ENCODE results near the gene GAREM1. TPM values are rescaled to one million over a fixed set of nuclear protein-coding genes. Genes with fewer than 3 reads are reported as not detected.

The GAREM1 gene
- total RNA-seq, 2 donors from 2014 or later, result not detected

- Mint-ChIP-seq H3K27ac (no peak overlapping the region), H3K36me3 (no peaks in the 10 kb centered on the region), H3K4me1 (ENCODE audit: low read depth in 2 of 2) (no peaks in the 10 kb centered on the region), H3K4me3 (no peak overlapping the region), H3K9me3 (no peaks in the 10 kb centered on the region), H3K27me3 (peaks cover 9 to 13% of the 10 kb centered on the region in 2 donors)
- ATAC-seq (no peak), DNase-seq (ENCODE audit: low spot score) (no peak)
These were observed 200.3 kb downstream of the GAREM1 start for GRCh38 chr18:32270341-32270740.

- Mint-ChIP-seq H3K9me3 (no peaks in the 10 kb centered on the region), H3K4me3 (no peak overlapping the region), H3K27me3 (peaks cover 6 to 7% of the 10 kb centered on the region in 2 donors), H3K4me1 (ENCODE audit: low read depth in 2 of 2) (no peaks in the 10 kb centered on the region), H3K36me3 (no peaks in the 10 kb centered on the region), H3K27ac (no peak overlapping the region)
- ATAC-seq, result no peak
- no peak for DNase-seq (ENCODE audit: low spot score)
These were observed 203.2 kb downstream of the GAREM1 start for GRCh38 chr18:32267463-32267862.

- Mint-ChIP-seq H3K4me3 (no peak overlapping the region), H3K4me1 (ENCODE audit: low read depth in 2 of 2) (no peaks in the 10 kb centered on the region), H3K9me3 (no peaks in the 10 kb centered on the region), H3K27ac (no peak overlapping the region), H3K27me3 (peaks cover 8 to 23% of the 10 kb centered on the region in 2 donors), H3K36me3 (no peaks in the 10 kb centered on the region)
- no peak for DNase-seq (ENCODE audit: low spot score)
- ATAC-seq, result no peak
These were observed 206.3 kb downstream of the GAREM1 start for GRCh38 chr18:32264401-32264800.

GRCh38 chr18:32262092-32262491 lies 208.6 kb downstream of the GAREM1 start:
- Mint-ChIP-seq H3K4me3 (no peak overlapping the region), H3K9me3 (no peaks in the 10 kb centered on the region), H3K27ac (no peak overlapping the region), H3K27me3 (peaks cover 19 to 33% of the 10 kb centered on the region in 2 donors), H3K4me1 (ENCODE audit: low read depth in 2 of 2) (no peaks in the 10 kb centered on the region), H3K36me3 (no peaks in the 10 kb centered on the region)
- ATAC-seq (no peak), DNase-seq (ENCODE audit: low spot score) (no peak)

GRCh38 chr18:32261003-32261402 lies 209.7 kb downstream of the GAREM1 start:
- Mint-ChIP-seq H3K4me3 (no peak overlapping the region), H3K4me1 (ENCODE audit: low read depth in 2 of 2) (no peaks in the 10 kb centered on the region), H3K36me3 (no peaks in the 10 kb centered on the region), H3K9me3 (peaks cover 3% of the 10 kb centered on the region), H3K27me3 (peaks cover 26 to 41% of the 10 kb centered on the region in 2 donors), H3K27ac (no peak overlapping the region)
- DNase-seq (ENCODE audit: low spot score) (no peak), ATAC-seq (no peak)

GRCh38 chr18:32259553-32259952 lies 211.1 kb downstream of the GAREM1 start:
- H3K4me3 Mint-ChIP-seq, result no peak overlapping the region
- H3K9me3 Mint-ChIP-seq, result peaks cover 3% of the 10 kb centered on the region
- DNase-seq (ENCODE audit: low spot score) (no peak), ATAC-seq (no peak)
- H3K27ac Mint-ChIP-seq, result no peak overlapping the region
- H3K4me1 Mint-ChIP-seq (ENCODE audit: low read depth in 2 of 2), result no peaks in the 10 kb centered on the region
- peaks cover 23 to 42% of the 10 kb centered on the region in 2 donors for H3K27me3 Mint-ChIP-seq
- no peaks in the 10 kb centered on the region for H3K36me3 Mint-ChIP-seq

- DNase-seq (ENCODE audit: low spot score), result no peak
- ATAC-seq, result no peak
- no peak overlapping the region for H3K4me3 Mint-ChIP-seq
- no peaks in the 10 kb centered on the region for H3K4me1 Mint-ChIP-seq (ENCODE audit: low read depth in 2 of 2)
- H3K27ac Mint-ChIP-seq, result no peak overlapping the region
- no peaks in the 10 kb centered on the region for H3K36me3 Mint-ChIP-seq
- H3K9me3 Mint-ChIP-seq, result peaks cover 3% of the 10 kb centered on the region
- peaks cover 23 to 41% of the 10 kb centered on the region in 2 donors for H3K27me3 Mint-ChIP-seq
These were observed 212.0 kb downstream of the GAREM1 start for GRCh38 chr18:32258558-32259204.

- DNase-seq (ENCODE audit: low spot score) (no peak), ATAC-seq (no peak)
- Mint-ChIP-seq H3K9me3 (peaks cover 3% of the 10 kb centered on the region), H3K4me3 (no peak overlapping the region), H3K27me3 (peaks cover 24 to 45% of the 10 kb centered on the region in 2 donors), H3K36me3 (no peaks in the 10 kb centered on the region), H3K27ac (no peak overlapping the region), H3K4me1 (ENCODE audit: low read depth in 2 of 2) (no peaks in the 10 kb centered on the region)
These were observed 212.5 kb downstream of the GAREM1 start for GRCh38 chr18:32258148-32258547.

GRCh38 chr18:32257084-32257785 lies 213.4 kb downstream of the GAREM1 start:
- Mint-ChIP-seq H3K4me3 (no peak overlapping the region), H3K27ac (no peak overlapping the region), H3K4me1 (ENCODE audit: low read depth in 2 of 2) (no peaks in the 10 kb centered on the region), H3K27me3 (peaks cover 25 to 47% of the 10 kb centered on the region in 2 donors), H3K36me3 (no peaks in the 10 kb centered on the region), H3K9me3 (peaks cover 3% of the 10 kb centered on the region)
- ATAC-seq, result no peak
- DNase-seq (ENCODE audit: low spot score), result no peak

- no peak overlapping the region for H3K27ac Mint-ChIP-seq
- H3K9me3 Mint-ChIP-seq, result peaks cover 3% of the 10 kb centered on the region
- H3K27me3 Mint-ChIP-seq, result peaks cover 22 to 33% of the 10 kb centered on the region in 2 donors
- no peak overlapping the region for H3K4me3 Mint-ChIP-seq
- no peaks in the 10 kb centered on the region for H3K4me1 Mint-ChIP-seq (ENCODE audit: low read depth in 2 of 2)
- H3K36me3 Mint-ChIP-seq, result no peaks in the 10 kb centered on the region
- DNase-seq (ENCODE audit: low spot score) (no peak), ATAC-seq (no peak)
These were observed 215.1 kb downstream of the GAREM1 start for GRCh38 chr18:32255570-32255969.

- H3K9me3 Mint-ChIP-seq, result peaks cover 3% of the 10 kb centered on the region
- H3K4me1 Mint-ChIP-seq (ENCODE audit: low read depth in 2 of 2), result no peaks in the 10 kb centered on the region
- DNase-seq (ENCODE audit: low spot score) (no peak), ATAC-seq (no peak)
- H3K27ac Mint-ChIP-seq, result no peak overlapping the region
- H3K27me3 Mint-ChIP-seq, result peaks cover 17 to 48% of the 10 kb centered on the region in 2 donors
- H3K4me3 Mint-ChIP-seq, result no peak overlapping the region
- no peaks in the 10 kb centered on the region for H3K36me3 Mint-ChIP-seq
These were observed 218.4 kb downstream of the GAREM1 start for GRCh38 chr18:32252141-32252860.

GRCh38 chr18:32251466-32251865 lies 219.2 kb downstream of the GAREM1 start:
- ATAC-seq (no peak), DNase-seq (ENCODE audit: low spot score) (no peak)
- H3K4me3 Mint-ChIP-seq, result no peak overlapping the region
- H3K27ac Mint-ChIP-seq, result no peak overlapping the region
- no peaks in the 10 kb centered on the region for H3K36me3 Mint-ChIP-seq
- H3K9me3 Mint-ChIP-seq, result peaks cover 3% of the 10 kb centered on the region
- H3K4me1 Mint-ChIP-seq (ENCODE audit: low read depth in 2 of 2), result no peaks in the 10 kb centered on the region
- H3K27me3 Mint-ChIP-seq, result peaks cover 16 to 44% of the 10 kb centered on the region in 2 donors

GRCh38 chr18:32249147-32249929 lies 221.3 kb downstream of the GAREM1 start:
- Mint-ChIP-seq H3K4me1 (ENCODE audit: low read depth in 2 of 2) (no peaks in the 10 kb centered on the region), H3K27ac (no peak overlapping the region), H3K36me3 (no peaks in the 10 kb centered on the region)

More at GRCh38 chr18:32249147-32249929, 221.3 kb downstream of the GAREM1 start:
- DNase-seq (ENCODE audit: low spot score) (no peak), ATAC-seq (no peak)
- H3K4me3 Mint-ChIP-seq, result no peak overlapping the region
- H3K27me3 Mint-ChIP-seq, result peaks cover 14 to 32% of the 10 kb centered on the region in 2 donors
- no peaks in the 10 kb centered on the region for H3K9me3 Mint-ChIP-seq

Data from natural killer cell treated with Interleukin-12 subunit alpha and Interleukin-12 subunit beta and Interleukin-15 and Interleukin-18, amount 100 ng/mL, for 72 hours (primary cell).